Measurements from ENCODE around the gene ATP10A.

DNA sequence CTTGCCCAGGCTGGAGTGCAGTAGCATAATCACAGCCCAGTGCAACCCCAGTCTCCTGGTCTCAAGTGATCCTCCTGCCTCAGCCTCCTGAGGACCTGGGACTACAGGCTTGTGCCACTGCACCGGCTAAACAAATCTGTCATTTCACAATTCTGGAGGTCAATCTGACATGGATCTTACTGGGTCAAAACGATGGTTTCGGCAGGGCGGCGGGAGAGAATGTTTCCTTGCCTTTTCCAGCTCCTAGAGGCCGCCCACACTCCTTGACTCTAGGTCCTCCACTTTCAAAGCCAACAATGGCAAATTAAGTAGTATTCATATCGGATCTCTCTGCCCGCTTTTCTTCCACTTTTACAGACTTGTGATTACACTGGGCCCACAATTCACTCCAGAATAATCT is 14.8 kb downstream of the ATP10A start:
- TF ChIP-seq POLR2A (IDR thresholded peaks at IDR 0.05) (no peak), POLR2AphosphoS5 (IDR thresholded peaks at IDR 0.05) (no peak)
- TF ChIP-seq, protein P1, sequence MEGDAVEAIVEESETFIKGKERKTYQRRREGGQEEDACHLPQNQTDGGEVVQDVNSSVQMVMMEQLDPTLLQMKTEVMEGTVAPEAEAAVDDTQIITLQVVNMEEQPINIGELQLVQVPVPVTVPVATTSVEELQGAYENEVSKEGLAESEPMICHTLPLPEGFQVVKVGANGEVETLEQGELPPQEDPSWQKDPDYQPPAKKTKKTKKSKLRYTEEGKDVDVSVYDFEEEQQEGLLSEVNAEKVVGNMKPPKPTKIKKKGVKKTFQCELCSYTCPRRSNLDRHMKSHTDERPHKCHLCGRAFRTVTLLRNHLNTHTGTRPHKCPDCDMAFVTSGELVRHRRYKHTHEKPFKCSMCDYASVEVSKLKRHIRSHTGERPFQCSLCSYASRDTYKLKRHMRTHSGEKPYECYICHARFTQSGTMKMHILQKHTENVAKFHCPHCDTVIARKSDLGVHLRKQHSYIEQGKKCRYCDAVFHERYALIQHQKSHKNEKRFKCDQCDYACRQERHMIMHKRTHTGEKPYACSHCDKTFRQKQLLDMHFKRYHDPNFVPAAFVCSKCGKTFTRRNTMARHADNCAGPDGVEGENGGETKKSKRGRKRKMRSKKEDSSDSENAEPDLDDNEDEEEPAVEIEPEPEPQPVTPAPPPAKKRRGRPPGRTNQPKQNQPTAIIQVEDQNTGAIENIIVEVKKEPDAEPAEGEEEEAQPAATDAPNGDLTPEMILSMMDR (IDR thresholded peaks at IDR 0.05): no peak
